Non-pigmented ciliary epithelial cell (primary cell): Measurements from ENCODE around the gene SERPINA4.

Experiments used
- DNase-seq: peaks from one replicate; pipeline ENCODE4 v3.0.0-alpha.2; 2010; ENCODE audit warnings: low read depth

SERPINA4 gene, protein sequence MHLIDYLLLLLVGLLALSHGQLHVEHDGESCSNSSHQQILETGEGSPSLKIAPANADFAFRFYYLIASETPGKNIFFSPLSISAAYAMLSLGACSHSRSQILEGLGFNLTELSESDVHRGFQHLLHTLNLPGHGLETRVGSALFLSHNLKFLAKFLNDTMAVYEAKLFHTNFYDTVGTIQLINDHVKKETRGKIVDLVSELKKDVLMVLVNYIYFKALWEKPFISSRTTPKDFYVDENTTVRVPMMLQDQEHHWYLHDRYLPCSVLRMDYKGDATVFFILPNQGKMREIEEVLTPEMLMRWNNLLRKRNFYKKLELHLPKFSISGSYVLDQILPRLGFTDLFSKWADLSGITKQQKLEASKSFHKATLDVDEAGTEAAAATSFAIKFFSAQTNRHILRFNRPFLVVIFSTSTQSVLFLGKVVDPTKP

GRCh38 chr14:94560751-94561655 is at the start of gene SERPINA4:
TSS of gene SERPINA4 (plus strand) at chr14:94561442. CDS start at chr14:94563483, 2,041 bp downstream.
- DNase-seq = no peak

- DNase-seq = no peak
Observed at GRCh38 chr14:94514351-94514750, 46.9 kb upstream of the SERPINA4 start.

GRCh38 chr14:94515426-94515825 is 45.8 kb upstream of the SERPINA4 start:
- no peak for DNase-seq

- DNase-seq = no peak
Observed at GRCh38 chr14:94515856-94516255, 45.4 kb upstream of the SERPINA4 start.

DNA sequence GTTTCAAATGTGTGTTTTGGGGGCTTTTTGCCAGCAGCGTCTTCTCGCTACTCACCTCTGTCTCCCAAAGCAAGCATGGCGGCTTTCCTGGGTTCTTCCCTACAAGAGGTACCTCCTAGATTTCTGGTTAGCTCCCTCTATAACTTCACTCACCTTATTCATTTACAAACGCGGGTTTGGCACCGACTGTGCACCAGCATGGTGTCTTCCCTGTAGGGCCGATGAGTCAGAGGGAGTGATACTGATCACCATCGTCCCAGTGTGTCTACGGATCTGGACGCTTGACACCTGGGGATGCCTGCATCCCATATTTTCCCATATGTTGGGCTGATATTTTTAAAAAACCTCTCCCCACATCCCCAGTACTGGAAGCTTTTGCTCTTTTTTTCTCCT is 44.0 kb upstream of the SERPINA4 start:
- DNase-seq = no peak

- DNase-seq = no peak
Observed at GRCh38 chr14:94517641-94518257, 43.5 kb upstream of the SERPINA4 start.

- DNase-seq = no peak
Observed at GRCh38 chr14:94521375-94522114, 39.7 kb upstream of the SERPINA4 start.

DNA sequence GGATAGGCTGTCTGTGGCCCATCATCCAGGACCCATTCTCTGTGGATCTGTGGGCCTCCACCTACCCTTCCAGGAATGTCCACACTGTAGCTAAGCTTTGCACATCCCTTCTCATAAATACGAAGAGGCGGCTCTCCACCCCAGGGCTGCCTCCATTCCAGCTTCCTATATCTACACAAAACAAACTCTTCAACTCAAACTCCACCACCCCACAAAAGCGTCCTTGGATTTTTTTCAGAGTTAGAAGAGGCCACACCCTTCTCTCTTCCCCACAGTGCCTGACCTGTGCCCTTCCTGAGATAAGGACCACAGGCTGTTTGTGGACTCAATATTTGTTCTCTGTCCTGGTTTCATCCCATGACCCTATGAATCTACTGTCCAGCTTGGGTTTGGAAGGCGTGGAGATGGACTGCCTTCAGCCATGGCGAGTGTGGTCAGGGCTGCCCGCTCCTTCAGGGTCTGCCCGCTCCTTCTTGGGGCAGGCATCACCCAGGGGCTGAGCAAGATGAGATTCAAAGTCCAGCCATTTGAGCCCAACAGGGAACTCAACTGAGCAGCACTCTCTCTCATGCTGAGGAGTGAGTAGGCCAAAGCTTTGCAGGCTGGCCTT is 39.0 kb upstream of the SERPINA4 start:
- no peak for DNase-seq

GRCh38 chr14:94523265-94523664 is 38.0 kb upstream of the SERPINA4 start:
- DNase-seq = no peak

DNA sequence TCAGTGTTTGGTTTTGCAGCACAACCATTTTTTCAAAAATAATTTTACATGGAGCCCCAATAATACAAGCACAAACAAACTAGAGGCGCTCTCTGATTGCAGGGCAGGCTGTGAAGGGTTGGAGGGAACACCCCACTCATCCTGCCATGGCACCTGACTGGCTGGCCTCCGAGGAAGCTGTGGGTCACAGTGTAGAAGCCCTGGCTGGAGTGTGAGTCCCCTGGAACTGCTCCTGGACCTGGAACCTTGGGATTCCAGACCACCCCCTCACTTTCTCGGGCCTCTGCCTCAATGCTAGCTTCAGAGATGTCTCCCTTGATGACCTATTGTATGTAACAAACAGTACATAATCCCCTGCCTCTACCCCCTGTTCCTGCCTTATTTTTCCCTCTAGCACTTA is 37.1 kb upstream of the SERPINA4 start:
- no peak for DNase-seq

DNA sequence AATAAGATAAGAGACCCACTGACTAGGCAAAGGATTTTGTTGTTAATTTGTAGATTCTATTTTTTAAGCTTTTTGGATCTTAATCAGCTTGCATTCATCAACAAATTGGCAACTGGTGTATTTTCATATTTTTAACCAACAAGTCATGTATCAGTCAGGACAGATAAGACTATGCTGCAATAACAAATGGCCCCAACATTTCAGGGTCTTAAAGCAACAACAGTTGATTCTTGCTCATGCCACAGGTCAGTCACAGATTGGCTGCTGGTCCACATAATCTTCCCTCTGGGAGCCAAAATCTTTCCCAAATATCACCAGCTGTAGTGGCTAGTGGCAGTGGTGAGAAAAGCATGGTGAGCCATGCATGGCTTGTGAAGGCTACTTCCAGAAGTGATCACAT is 30.1 kb upstream of the SERPINA4 start:
- DNase-seq = no peak

DNA sequence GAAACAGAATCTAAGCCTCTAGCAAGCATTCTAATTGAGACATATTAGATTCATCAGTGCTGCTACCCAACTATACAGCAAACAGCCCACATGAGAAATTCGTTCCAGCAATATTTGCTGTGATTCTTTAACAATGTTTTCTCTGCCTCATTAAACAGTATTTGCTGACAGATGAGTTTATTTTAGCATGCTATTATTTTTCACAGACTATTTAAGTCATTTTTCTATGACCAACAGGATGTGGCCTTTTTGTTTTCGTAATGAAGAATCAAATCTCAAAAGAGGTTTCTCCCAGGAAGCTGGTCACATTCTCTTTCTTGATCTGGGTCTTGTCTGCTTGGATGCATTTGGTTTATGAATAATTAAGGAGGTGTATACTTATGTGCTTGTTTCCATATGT is 28.8 kb upstream of the SERPINA4 start:
- no peak for DNase-seq

GRCh38 chr14:94535506-94535905 is 25.7 kb upstream of the SERPINA4 start:
- no peak for DNase-seq

- no peak for DNase-seq
Observed at GRCh38 chr14:94536836-94537235, 24.4 kb upstream of the SERPINA4 start.

- no peak for DNase-seq
Observed at GRCh38 chr14:94538070-94538740, 23.0 kb upstream of the SERPINA4 start.

GRCh38 chr14:94539181-94539580 is 22.1 kb upstream of the SERPINA4 start:
- DNase-seq = no peak

- DNase-seq = no peak
Observed at GRCh38 chr14:94540031-94540794, 21.0 kb upstream of the SERPINA4 start.

DNA sequence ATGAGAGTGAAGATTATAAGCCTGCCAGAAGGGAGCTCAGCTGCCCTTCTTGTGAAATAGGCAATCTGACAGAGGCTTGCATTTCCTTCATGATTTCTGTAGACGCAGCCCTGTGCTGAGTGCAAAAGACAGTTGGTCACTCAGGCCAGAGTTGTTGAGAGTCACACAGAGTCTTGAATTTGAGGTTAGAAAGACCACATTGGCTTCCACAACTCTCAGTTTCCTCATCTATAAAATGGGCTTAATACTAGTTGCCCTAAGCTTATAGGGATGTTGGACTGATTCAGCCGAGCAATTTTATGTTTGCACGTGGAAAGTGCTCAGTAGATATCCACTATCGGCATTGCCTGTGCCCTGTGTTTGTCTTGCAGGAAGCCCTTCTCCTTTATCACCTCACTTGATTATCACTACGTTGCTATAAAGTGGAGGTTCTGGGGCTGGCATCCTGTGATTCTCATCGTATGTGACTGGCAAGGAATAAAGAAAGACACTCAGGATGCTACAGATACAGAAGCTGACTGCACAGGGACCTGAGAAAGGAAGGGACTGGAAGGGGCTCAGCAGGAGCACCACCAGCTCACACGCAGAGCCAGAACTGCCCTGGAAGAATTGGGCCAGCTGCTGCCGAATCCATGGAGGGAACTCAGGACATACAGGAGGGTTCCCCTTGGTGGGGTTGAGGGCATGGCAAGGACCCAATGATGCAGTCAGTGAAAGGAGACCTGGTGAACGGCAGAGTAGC is 19.8 kb upstream of the SERPINA4 start:
- no peak for DNase-seq

DNA sequence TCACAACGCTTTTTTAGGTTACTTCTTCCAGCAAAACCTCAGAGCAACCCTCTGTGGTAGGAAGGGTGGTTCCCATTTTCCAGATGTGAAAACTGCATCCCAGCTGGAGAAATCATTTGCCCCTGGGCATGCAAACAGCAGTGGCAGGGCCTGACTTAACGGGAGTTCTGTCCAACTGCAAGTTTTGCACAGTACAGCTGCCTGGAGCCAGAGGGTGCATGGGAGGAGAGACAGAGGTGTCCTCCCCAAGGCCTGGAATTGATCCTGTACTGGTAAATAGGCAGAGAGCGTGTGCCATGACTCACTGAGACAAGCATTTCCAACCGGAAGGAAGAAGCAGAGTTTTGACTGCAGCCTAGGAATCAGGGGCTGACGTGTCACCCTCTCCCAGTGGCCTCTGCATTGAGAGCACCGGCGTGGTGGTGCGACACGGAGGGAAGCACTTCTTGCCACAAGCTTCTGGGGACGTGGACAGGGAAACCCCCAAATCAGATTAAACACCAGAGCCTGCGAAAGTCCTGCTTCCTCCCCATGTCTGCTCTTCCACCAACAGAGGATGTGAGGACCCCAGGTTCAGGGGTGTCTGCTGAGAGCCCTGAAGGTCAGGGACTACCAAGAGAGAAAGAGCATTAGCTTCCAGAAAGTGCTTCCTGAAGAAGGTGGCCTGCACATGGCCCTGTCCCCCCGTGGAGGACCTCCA is 19.0 kb upstream of the SERPINA4 start:
- no peak for DNase-seq
